ENCODE measurements around the gene PAK1IP1.
A peak's percentile ranks its signal among the peaks of the same experiment; 100 is the strongest.
"Not testable (repeated sequence)": the region's sequence is repeated elsewhere in the genome, so short reads cannot be mapped to it uniquely, and the experiment has no call there.

The PAK1IP1 gene

DNA sequence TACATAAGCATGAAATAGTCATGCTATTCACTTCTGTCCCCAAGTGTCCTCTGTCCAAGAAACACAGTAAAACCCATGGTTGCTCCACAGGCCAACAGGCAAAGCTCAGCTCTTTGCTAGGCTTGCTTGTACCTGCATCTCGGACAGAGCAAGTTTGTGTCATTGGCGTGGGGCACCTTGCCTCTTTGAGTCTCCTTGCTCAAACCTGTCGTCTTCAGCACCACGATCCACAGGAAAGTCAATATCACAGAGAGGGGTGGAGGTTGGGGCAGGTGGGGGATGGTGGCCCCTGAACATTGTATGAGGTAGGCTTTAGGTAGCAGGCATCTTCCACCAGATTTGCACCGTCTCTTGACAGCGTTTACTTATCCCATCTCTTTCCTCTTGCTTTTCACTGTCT, 48.7 kb downstream of the PAK1IP1 start:
- Histone ChIP-seq H3K9me3 (ENCODE audit: control insufficient read depth, insufficient read depth, low read length) (no peaks in the 10 kb centered on the region), H3K36me3 (ENCODE audit: insufficient read depth, low read length) (no peaks in the 10 kb centered on the region), H3K4me1 (ENCODE audit: insufficient read depth, low read length) (peaks cover 14% of the 10 kb centered on the region), H3K9ac (ENCODE audit: low read depth, low read length) (no peak overlapping the region)

GRCh38 chr6:10745116-10745515, 50.3 kb downstream of the PAK1IP1 start:
- Histone ChIP-seq H3K36me3 (ENCODE audit: insufficient read depth, low read length) (peaks cover 6% of the 10 kb centered on the region), H3K9ac (ENCODE audit: low read depth, low read length) (no peak overlapping the region), H3K4me1 (ENCODE audit: insufficient read depth, low read length) (peaks cover 21% of the 10 kb centered on the region), H3K9me3 (ENCODE audit: control insufficient read depth, insufficient read depth, low read length) (no peaks in the 10 kb centered on the region)

GRCh38 chr6:10746915-10747250, 52.1 kb downstream of the PAK1IP1 start:
- no peaks in the 10 kb centered on the region for H3K9me3 ChIP-seq (ENCODE audit: control insufficient read depth, insufficient read depth, low read length)

DNA sequence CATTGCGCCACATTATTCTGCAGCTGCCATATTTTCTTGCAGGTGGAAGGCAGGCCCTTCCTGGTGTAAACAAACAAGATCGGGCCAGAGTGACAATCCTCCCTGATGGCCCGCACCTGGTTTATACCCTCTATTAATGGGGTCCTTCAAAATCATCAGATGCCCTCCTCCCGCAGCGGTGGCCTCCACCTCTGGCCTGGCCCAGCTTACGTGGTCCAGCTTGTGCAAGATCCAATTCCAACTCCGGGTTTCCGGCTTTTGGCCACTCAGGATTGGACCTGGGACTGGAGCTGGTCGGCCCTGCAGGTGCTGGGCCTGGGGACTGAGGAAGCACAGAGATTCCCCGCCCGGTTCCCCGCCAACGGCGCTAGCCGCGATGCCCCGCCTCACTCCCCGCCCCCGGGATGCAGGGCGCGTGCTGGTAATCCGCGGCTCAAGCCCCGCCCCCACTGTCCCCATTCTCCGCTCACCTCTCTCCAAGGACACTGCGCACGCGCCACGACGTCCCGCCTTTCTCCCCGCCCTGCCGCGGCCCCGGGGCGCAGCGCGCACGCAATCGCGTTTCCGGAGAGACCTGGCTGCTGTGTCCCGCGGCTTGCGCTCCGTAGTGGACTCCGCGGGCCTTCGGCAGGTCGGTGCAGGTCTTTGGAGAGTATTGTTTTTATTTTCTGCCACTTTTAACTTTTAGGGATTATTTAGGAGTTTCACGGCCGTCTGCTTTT, 52.6 kb downstream of the PAK1IP1 start, which contains the start of gene TMEM14B:
TSS of gene TMEM14B (plus strand) at position 555 of the 722 bp plus-strand sequence. CDS start 1,441 bp downstream, outside the sequence.
- peaks cover 12% of the 10 kb centered on the region for H3K36me3 ChIP-seq (ENCODE audit: insufficient read depth, low read length)
- H3K9ac ChIP-seq (ENCODE audit: low read depth, low read length), result peak within 1 kb of the TSS; percentile 99
- H3K9me3 ChIP-seq (ENCODE audit: control insufficient read depth, insufficient read depth, low read length), result no peaks in the 10 kb centered on the region
- H3K4me1 ChIP-seq (ENCODE audit: insufficient read depth, low read length), result peaks cover 21% of the 10 kb centered on the region

More at GRCh38 chr6:10746915-10747250, 52.1 kb downstream of the PAK1IP1 start:
- H3K36me3 ChIP-seq (ENCODE audit: insufficient read depth, low read length), result peaks cover 12% of the 10 kb centered on the region
- peaks cover 21% of the 10 kb centered on the region for H3K4me1 ChIP-seq (ENCODE audit: insufficient read depth, low read length)
- H3K9ac ChIP-seq (ENCODE audit: low read depth, low read length), result peak overlapping the region; percentile 49

DNA sequence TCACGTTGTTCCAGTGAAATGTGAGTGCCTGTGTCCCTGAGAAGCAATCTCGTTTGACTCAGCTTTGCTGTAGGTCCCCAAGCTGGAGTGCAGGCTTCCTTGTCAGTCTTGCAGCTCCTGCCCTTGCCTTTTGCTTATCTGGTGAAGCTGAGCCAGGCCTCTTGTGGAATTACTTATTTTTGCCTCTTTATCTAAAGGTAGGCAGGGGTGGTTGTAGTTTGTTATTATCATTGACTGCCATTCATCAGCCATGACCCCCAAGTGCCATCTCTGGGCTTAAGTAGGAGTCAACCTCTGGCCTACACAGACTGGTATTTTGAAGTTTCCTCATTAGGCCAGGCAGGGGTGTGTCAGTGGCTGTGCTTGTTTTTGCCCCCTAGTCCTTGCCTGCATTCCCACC, 55.0 kb downstream of the PAK1IP1 start:
- Histone ChIP-seq H3K9me3 (ENCODE audit: control insufficient read depth, insufficient read depth, low read length) (no peaks in the 10 kb centered on the region), H3K4me1 (ENCODE audit: insufficient read depth, low read length) (peaks cover 16% of the 10 kb centered on the region; the same call in 1 of the 2 replicates), H3K9ac (ENCODE audit: low read depth, low read length) (no peak overlapping the region), H3K36me3 (ENCODE audit: insufficient read depth, low read length) (peaks cover 18% of the 10 kb centered on the region)

- Histone ChIP-seq H3K4me1 (ENCODE audit: insufficient read depth, low read length) (peaks cover 11% of the 10 kb centered on the region; the same call in 1 of the 2 replicates), H3K36me3 (ENCODE audit: insufficient read depth, low read length) (peaks cover 18% of the 10 kb centered on the region)
- H3K9ac ChIP-seq (ENCODE audit: low read depth, low read length); H3K9me3 ChIP-seq (ENCODE audit: control insufficient read depth, insufficient read depth, low read length): not testable (repeated sequence)
Measured at GRCh38 chr6:10750568-10750967, 55.8 kb downstream of the PAK1IP1 start.

- not testable (repeated sequence) for H3K9ac ChIP-seq (ENCODE audit: low read depth, low read length); H3K9me3 ChIP-seq (ENCODE audit: control insufficient read depth, insufficient read depth, low read length); H3K4me1 ChIP-seq (ENCODE audit: insufficient read depth, low read length)
- H3K36me3 ChIP-seq (ENCODE audit: insufficient read depth, low read length), result peaks cover 18% of the 10 kb centered on the region
Measured at GRCh38 chr6:10751757-10752156, 57.0 kb downstream of the PAK1IP1 start.

DNA sequence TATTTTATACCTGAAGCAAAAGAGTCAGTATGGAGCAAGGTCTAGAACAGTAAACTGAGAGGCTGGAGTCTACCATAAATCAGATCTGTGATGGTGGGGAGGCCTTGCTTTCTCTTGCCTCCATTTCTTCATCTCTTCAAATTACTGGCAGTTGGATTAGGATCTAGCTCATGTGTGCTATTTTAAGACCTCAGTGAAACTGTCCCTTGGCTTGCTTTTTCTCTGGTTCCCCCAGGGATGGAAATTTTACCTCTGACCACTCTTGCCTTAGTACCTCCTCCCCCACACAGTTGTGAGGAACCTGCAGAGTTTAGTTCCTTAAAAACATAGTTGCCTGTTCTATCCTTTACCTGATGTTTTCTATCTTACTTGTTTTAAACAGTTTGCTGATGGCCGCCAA, 61.3 kb downstream of the PAK1IP1 start:
- 0 out of 2 replicates have a peak, but pooled peaks cover 7% of the 10 kb centered on the region for H3K4me1 ChIP-seq (ENCODE audit: insufficient read depth, low read length)
- peaks cover 9% of the 10 kb centered on the region for H3K36me3 ChIP-seq (ENCODE audit: insufficient read depth, low read length)
- H3K9ac ChIP-seq (ENCODE audit: low read depth, low read length), result no peak overlapping the region
- H3K9me3 ChIP-seq (ENCODE audit: control insufficient read depth, insufficient read depth, low read length), result no peaks in the 10 kb centered on the region

Data from ES-I3 (cell line).